HL-60 (cell line): ENCODE results near the gene SDR42E2.
"Not testable (repeated sequence)": the region's sequence is repeated elsewhere in the genome, so short reads cannot be mapped to it uniquely, and the experiment has no call there.

Experiments
- DNase-seq, 2 experiments: peaks; one replicate each; pipeline ENCODE4 v3.0.0-alpha.2; 2010 to 2020; ENCODE audit warnings: low read depth in 1 of 2, low spot score in 1 of 2
- H3K27ac ChIP-seq: fragments of 250-450 bp; sonication (Bioruptor Pico); replicated peaks from 2 replicates; pipeline ENCODE4 v1.5.1; 2020; ENCODE audit warnings: mild to moderate bottlenecking, moderate library complexity
- H3K27me3 ChIP-seq: fragments of 250-450 bp; sonication (Bioruptor Pico); 2 replicates; pipeline ENCODE4 v1.5.1; 2021; ENCODE audit warnings: mild to moderate bottlenecking, moderate library complexity; ENCODE audit not compliant: insufficient read depth, poor library complexity, severe bottlenecking
- H3K4me3 ChIP-seq: replicated peaks from 2 replicates; pipeline ENCODE4 v1.5.1; 2011; ENCODE audit warnings: mild to moderate bottlenecking, control low read depth, low read length; ENCODE audit not compliant: insufficient read depth
- GABPA ChIP-seq: IDR thresholded peaks from 2 replicates; pipeline ENCODE4 v1.6.1; 2012; ENCODE audit warnings: low read depth
- POLR2AphosphoS5 ChIP-seq: IDR thresholded peaks from 2 replicates; pipeline ENCODE4 v1.6.1; 2012; ENCODE audit warnings: low read depth
- REST ChIP-seq: IDR thresholded peaks from 2 replicates; pipeline ENCODE4 v1.6.1; 2012; ENCODE audit warnings: low read depth; ENCODE audit not compliant: insufficient replicate concordance
- SPI1 ChIP-seq: IDR thresholded peaks from 2 replicates; pipeline ENCODE4 v1.6.1; 2012; ENCODE audit warnings: low read depth, mild to moderate bottlenecking, borderline replicate concordance
- TF ChIP-seq, protein P1 (sequence below): IDR thresholded peaks from one replicate; pipeline ENCODE4 v1.5.1; 2011; ENCODE audit warnings: low read length, control low read depth, inconsistent platforms; ENCODE audit not compliant: insufficient read depth

Gene SDR42E2

GRCh38 chr16:22171953-22172352 lies 9.6 kb downstream of the SDR42E2 start:
- Histone ChIP-seq H3K27ac (no peak overlapping the region), H3K27me3 (no peaks in the 10 kb centered on the region), H3K4me3 (no peak overlapping the region)
- DNase-seq = no peak
- TF ChIP-seq SPI1 (no peak), REST (no peak), POLR2AphosphoS5 (no peak), GABPA (no peak)
- TF ChIP-seq, protein P1, sequence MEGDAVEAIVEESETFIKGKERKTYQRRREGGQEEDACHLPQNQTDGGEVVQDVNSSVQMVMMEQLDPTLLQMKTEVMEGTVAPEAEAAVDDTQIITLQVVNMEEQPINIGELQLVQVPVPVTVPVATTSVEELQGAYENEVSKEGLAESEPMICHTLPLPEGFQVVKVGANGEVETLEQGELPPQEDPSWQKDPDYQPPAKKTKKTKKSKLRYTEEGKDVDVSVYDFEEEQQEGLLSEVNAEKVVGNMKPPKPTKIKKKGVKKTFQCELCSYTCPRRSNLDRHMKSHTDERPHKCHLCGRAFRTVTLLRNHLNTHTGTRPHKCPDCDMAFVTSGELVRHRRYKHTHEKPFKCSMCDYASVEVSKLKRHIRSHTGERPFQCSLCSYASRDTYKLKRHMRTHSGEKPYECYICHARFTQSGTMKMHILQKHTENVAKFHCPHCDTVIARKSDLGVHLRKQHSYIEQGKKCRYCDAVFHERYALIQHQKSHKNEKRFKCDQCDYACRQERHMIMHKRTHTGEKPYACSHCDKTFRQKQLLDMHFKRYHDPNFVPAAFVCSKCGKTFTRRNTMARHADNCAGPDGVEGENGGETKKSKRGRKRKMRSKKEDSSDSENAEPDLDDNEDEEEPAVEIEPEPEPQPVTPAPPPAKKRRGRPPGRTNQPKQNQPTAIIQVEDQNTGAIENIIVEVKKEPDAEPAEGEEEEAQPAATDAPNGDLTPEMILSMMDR = no peak

GRCh38 chr16:22172642-22173041 lies 10.3 kb downstream of the SDR42E2 start:
- not testable (repeated sequence) for H3K27ac ChIP-seq, H3K4me3 ChIP-seq, DNase-seq, H3K27me3 ChIP-seq

GRCh38 chr16:22174642-22175041 lies 12.3 kb downstream of the SDR42E2 start:
- H3K4me3 ChIP-seq = no peak overlapping the region
- no peak for DNase-seq
- TF ChIP-seq GABPA = no peak
- no peak for TF ChIP-seq POLR2AphosphoS5
- no peak for TF ChIP-seq SPI1
- TF ChIP-seq, protein P1 = no peak
- no peak for TF ChIP-seq REST
- no peaks in the 10 kb centered on the region for H3K27me3 ChIP-seq
- H3K27ac ChIP-seq = no peak overlapping the region

GRCh38 chr16:22177968-22178930 lies 15.9 kb downstream of the SDR42E2 start:
- no peak for DNase-seq
- no peak for TF ChIP-seq SPI1
- no peak for TF ChIP-seq GABPA
- no peak for TF ChIP-seq REST
- TF ChIP-seq, protein P1 = no peak
- TF ChIP-seq POLR2AphosphoS5 = no peak
- Histone ChIP-seq H3K27ac (no peak overlapping the region), H3K27me3 (peaks cover 2% of the 10 kb centered on the region), H3K4me3 (no peak overlapping the region)
